HG03521 (cell line): Measurements from ENCODE around the gene CAGE1.

Experiments
- ATAC-seq: cut with Tn5 transposase; IDR thresholded peaks from one replicate; pipeline ENCODE4 v1.9.1; 2021; ENCODE audit warnings: mild to moderate bottlenecking, moderate library complexity; ENCODE audit not compliant: unreplicated experiment

CAGE1 gene

DNA sequence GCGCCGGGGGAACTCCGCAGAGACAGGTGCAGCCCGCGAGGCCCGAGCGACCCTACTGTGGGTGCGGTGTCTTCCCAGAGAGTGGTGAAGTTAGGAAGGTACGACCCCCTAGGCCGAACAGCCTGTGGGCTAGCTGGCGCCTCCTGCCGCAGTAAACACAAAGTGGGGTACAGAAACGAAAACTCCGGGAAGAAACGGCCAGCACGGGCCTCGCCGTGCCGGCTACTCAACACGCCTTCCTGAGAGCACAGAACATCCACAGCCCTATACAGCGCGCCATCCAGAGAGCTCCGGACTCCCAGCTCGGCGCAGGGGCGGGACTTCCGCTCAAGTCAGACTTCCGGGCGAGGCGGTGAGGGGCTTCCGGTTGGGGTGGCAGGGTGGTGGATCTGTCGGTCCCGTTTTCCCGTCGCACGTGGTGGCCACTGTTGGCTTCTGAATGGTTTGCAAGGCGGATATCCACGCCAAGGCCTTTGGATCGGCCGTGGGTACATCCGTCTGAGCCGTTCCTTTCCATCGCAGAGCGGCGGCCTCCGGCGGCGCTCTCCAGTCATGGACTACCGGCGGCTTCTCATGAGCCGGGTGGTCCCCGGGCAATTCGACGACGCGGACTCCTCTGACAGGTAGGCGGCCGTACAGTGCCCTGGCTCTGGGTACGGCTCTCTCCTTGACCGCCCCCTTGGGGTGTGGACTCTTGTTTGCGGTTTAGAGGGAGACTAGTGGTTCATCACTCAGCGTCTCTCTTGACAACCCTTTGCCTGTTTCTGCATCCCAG lies at the start of gene CAGE1, which contains the start of gene RIOK1:
Gene CAGE1, minus strand, starts transcription at position 292 of the 775 bp plus-strand sequence. CDS start 2,569 bp downstream, outside the sequence.
Gene RIOK1, plus strand, starts transcription at position 358 of the 775 bp plus-strand sequence. Its CDS starts 195 bp downstream, at position 553.
- ATAC-seq = peak; percentile 94

DNA sequence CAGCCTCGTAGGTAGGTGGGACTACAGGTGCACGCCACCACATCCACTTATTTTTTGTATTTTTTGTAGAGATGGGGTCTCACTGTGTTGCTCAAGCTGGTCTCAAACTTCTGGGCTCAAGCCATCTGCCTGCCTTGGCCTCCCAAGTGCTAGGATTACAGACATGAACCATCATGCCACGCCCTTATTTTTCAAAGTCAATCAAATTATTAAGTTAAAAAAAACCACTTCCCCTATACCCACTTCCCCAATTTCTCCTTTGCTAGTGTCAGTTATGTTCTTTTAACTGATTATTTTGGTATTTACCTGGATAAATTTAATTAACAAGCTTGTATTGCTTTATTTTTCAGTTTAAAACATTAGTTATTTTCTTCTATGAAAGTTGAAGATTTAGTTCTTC lies 49.7 kb upstream of the CAGE1 start:
- no peak for ATAC-seq

DNA sequence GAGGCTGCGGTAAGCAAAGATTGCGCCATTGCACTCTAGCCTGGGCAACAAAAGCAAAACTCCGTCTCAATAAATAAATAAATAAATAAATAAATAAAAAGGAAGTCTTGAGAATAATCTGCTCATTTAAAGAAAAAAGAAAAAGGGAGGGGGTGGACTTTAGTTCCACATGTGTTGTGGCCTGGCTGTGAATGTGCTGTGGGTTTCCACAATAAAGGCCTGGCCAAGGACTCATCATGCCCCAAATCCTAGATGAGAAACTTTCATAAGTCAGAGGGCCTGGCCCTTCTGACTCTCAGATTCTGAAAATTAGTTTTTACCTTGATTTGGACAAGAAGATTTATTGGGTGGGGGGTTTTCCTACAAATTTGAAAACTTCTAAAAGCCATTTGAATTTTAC lies 48.5 kb upstream of the CAGE1 start:
- no peak for ATAC-seq

DNA sequence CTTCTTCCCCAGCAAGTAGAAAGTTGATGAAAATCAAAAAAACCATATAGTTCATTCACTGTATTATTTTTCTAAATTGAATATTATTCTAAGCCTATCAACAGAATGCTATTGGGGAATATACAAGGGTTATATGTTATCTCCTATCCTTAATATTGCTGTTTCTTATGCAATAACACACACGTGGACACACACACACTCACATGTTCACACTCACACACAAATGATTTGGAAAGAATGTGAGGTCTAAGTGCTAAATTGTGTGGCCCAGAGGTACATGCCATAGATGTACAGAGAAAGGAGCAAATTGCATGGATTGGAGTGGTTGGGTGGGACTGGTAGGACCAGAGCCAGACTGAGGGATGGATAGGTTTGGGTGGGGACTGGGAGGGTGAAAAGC lies 45.1 kb upstream of the CAGE1 start:
- no peak for ATAC-seq

DNA sequence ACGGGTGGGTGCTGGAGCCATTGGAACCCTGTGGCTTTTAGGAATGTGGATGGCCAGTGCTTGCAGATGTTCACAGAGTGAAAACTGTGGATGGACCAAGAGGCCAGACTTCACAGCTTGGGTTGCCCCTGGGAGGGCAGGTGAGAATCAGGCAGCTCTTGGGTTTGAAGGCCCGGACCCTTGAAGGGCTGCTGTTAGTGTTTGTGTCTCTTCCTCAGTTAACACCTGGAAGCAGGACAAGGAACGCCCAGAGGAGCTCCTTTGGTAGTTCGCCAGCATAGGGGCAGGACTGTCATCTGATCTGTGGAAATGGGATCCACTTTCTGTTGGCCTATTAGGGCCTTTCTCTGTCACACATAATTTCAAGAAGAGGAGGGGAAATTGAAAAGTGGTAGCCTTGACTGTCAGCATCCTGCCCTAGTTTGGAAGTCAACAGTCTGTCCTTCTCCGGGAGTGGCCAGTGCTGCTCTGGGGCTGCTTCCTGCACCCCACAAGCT lies 43.6 kb upstream of the CAGE1 start:
- no peak for ATAC-seq

DNA sequence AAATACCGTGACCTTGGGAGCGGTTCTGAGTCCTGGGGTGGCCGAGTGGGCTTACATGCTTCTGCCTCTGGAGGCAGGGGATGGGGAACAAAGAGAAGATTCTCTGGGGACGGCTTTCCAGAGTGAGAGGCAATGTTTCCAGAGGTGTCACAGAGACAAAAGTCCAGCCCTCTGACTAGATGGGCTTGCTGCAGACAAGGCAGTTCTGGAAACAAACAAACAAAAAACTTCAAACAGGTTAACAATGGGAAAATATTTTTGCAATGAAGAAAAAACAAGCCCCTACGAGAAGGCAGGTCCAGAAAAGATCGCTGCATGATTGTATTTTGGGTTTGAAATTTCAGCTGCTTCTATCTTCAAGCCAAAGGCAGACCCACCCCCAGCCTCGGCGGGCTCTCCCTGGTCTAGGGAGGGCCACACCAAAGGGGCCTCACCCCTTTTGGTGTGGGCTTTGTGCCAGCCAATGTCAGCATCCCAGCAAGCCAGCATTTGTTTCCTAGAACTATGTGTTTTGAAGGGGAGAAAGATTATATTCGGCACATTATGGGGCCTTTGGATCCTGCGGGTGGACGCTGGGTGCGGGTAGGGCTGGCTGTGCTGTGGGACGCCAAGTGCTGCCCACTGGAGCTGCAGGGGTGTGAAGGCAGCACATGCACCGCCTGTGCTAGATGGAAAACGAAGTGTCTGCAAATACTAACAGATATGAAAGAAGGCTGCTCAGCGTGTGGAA lies 43.0 kb upstream of the CAGE1 start:
- ATAC-seq = no peak

DNA sequence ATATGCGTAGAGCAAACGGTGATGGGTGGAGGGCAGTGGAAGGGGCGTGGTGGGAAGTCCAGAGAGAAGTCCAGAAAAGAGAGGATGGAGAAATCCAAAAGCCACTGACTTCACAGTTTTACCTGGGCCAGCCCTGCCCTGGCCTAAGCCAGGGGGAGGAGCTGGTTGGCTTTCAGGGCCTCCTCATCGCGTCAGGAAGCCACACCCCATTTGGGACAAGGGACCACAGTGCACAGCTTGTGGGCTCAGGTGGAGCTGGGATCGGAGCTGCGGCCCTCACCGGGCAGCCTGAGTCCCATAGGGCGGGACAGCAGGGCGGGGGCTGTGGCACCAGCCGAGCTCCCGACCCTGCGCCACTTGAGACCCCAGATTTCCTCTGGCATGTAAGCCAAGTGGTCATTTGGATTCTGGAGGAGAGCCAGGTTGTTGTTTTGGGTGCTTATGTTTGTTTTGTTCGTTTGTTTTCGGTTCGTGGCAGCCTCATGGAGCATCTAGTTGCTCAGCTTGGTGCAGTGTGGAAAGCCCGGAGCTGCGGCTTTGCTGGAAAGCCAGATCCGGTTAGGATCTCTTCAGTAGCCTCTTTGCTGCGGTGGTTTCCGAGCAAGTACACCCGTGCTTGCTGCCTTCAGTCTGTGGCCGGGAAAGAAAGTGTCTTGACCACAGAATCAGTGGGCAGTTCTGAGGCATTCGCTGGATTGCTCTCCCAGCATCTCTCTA lies 42.3 kb upstream of the CAGE1 start:
- ATAC-seq = no peak

DNA sequence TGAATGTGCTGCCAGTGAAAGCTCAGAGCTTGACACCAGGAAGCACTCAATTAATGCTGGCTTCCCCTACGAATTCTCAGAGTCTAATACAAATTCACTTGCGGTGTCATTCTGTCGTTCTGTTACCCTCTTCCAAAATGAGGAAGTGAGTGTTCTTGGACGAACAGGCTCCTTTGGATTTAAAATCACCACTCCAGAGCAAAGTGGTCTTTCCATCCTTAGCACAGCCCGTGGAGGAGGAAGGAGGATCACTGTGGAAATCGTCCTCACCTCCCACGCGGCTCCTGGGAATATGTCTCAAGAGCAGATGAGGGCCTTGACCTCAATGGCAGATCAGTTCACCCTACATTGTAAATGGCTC lies 41.8 kb upstream of the CAGE1 start:
- no peak for ATAC-seq

DNA sequence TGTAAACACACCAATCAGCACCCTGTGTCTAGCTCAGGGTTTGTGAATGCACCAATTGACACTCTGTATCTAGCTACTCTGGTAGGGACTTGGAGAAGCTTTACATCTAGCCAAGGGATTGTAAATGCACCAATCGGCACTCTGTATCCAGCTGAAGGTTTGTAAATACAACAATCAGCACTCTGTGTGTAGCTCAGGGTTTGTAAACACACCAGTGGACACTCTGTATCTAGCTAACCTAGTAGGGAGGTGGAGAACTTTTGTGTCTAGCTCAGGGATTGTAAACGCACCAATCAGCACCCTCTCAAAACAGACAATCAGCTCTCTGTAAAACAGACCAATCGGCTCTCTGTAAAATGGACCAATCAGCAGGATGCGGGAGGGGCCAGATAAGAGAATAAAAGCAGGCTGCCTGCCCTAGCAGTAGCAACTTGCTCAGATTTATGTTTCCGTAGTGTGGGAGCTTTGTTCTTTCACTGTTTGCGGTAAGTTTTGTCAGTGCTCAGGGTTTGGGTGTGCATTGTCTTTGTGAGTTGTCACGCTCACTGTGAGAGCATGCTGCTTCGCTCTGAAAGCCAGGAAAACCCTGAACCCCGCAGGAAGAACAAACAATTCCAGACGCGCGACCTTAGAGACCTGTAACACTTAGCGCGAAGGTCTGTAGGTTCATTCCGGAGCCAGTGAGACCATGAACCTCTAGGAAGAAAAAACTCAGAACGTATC lies 37.1 kb upstream of the CAGE1 start:
- no peak for ATAC-seq

DNA sequence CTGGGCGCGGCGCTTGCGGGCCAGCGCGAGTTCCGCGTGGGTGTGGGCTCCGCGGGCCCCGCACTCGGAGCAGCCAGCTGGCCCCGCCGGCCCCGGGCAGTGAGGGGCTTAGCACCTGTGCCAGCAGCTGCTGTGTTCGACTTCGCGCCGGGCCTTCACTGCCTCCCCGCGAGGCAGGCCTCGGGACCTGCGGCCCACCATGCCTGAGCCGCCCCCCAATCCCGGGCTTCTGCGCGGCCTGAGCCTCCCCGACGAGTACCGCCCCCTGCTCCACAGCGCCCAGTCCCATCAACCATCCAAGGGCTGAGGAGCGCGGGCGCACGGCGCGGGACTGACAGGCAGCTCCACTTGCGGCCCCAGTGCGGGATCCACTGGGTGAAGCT lies 36.3 kb upstream of the CAGE1 start:
- no peak for ATAC-seq

DNA sequence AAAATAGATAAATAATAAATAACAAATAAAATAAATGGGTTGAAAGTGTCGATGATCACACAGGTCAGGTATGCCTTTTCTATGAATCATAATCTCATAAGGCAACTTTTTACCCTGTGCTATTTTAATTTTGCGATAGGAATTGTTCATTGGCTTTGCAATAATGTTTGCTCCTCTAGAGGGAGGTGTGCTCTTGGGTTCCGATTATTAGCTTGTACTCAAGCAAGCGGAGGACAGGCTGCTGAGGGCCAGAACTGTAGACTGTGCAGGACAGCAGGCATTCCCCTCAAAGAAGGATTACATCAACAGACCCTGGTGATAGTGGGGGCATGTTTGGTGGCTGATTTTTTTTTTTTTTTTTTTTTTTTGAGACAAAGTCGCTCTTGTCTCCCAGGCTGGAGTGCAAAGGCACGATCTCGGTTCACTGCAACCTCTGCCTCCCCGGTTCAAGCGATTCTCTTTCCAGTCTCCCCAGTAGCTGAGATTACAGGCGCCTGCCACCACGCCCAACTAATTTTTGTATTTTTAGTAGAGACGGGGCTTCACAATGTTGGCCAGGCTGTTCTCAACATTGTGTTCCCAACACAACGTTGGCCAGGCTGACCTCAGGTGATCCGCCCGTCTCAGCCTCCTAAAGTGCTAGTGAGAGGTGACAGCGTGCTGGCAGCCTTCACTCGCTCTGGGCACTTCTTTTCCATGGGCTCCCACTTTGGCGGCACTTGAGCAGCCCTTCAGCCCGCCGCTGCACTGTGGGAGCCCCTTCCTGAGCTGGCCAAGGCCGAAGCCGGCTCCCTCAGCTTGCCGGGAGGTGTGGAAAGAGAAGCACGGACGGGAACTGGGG lies 35.6 kb upstream of the CAGE1 start:
- ATAC-seq = no peak

DNA sequence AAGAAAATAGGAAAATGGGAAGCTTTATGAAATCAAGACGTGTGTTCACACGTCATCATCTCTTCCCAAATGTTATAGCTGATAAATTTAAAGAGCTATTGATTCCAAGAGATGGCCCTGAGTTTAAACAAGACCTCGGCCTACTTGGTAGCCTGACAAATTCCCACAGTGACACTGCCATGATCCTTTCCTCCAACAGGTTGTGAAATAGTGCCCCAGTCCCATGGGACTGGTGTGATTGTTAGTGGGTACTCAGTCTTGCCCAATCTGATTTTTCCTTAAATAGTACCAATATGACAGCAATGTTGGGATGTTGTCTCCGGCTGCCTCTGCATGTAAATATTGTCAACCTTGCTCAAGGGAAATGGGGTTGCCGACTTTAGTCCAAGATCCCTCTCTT lies 34.5 kb upstream of the CAGE1 start:
- no peak for ATAC-seq

DNA sequence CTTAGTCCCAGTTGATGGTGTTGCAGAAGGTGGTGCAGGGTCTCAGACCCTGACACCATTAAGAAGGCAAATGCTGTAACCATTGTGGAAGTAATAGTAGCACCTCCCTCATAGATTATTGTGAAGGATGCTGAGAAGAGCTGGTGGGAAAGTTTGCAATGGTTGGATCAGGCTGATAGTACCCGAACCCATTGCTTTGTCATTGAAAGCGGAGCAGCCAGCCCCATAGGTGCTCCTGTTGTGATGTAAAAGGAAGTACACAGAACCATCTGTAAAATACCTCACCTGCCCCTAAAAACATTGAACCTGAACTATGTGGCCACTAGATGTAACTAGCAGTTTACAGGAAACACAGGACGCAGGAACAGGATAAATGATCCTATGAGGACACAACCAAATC lies 31.5 kb upstream of the CAGE1 start:
- no peak for ATAC-seq

DNA sequence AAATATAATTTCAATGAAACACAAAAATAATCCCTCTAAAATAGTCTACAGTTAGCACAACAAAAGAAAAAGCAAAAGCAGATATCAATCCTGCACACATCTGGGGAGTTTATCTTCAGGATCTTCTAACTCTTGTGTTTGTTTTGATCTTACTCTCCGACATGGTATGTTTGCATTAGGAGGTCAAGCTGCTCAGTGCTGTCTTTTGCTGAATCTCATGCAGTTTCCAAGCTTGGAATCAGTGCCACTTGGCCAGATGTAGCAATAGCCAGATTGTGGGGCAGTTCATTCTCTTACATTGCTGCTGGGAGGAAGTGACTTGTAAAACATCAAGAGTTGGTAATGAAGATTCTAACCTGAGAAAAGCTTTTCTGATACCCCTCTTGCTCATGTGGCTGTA lies 29.5 kb upstream of the CAGE1 start:
- ATAC-seq = no peak

DNA sequence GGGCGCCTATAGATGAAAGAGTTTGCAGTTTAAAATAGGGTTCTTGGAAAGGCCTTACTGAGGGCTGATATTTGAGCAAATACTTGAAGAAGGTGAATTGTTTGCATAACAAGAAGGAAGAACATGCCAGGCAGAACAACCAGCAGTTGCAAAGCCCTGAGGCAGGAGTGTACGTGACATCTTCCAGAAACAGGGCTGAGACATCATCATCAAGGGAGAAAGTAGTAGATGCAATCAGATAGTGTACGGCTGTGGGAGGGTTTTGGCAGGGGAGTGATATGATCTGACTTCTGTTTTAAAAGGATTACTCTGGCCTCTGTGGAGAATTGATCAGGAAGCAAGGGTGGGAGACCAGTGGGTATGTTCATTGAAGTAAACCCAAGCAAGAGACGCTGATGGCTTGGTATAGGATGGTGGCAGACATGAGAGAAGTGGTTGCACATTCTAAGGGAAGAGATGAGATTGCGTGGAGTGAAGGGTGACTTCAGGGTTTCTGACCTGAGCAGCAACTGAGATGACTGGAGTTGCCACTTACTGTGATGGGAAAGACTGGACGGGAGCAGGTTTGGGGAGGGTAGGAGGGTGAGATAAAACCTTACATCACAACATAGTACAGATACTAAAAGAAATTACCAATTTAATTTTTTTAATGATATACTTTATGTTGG lies 28.8 kb upstream of the CAGE1 start:
- no peak for ATAC-seq

DNA sequence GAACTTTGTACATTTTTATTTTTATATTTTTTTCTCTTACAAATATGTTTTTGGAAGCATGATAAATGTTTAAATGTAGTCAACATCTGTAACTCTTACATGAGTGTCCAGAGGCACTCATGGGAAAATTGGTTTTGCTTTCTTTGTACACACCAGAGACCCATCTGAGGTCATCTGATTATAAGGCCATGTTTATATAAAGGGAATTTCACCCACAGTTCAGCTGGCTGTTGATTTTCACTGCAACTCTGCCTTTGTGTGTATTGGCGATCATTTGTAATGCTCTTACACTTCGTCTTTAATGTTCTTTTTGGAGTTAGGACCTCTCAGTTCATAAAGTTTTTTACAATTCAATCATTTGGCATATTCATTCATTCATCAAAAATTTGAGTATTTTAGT lies 28.1 kb upstream of the CAGE1 start:
- ATAC-seq = no peak

DNA sequence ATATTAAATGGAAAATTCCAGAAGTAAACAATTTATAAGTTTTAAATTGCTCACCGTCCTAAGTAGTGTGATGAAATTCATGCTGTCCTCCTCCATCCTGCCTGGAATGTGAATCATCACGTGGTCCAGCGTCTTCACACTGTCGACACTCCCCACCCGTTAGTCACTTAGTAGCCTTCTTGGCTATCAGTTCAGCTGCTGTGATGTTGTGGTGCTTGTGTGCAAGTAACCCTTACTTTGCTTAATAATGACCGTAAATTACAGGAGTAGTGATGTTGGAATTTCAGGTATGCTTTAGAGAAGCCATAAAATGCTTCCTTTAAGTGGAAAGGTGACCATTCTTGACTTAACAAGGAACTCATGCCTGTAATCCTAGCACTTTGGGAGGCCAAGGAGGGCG lies 25.3 kb upstream of the CAGE1 start:
- ATAC-seq = no peak

DNA sequence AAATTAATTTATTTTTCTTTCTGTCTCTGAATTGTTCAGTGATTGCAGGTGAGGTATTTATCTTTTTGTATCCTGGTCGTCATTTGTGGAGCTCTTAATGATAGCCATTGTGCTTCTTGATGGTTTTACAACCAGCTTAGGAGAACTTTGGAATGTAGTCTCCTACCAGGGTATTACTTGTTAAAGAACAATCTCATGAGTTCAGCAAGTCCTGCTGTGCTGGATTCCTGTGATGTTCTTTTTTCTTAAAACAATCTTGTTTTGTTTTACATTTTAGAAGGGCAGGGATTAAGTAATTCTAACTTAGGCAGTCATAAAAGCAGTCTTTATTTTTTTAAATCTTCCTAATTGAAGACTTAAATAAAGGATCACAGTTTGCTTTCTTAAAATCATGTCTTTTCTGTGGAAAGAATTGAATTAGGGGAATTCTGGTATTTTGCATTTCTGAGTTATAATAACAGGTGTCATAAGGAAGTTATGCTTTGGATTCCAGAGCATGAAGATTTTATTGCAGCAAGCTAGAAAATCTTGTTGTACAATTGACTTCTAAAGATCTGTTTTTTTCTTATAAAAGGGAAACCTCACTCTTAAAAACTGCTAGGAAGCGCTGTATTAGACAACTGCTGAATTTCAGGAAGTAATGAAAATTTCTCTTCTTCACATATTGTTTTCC lies 23.7 kb upstream of the CAGE1 start:
- no peak for ATAC-seq

DNA sequence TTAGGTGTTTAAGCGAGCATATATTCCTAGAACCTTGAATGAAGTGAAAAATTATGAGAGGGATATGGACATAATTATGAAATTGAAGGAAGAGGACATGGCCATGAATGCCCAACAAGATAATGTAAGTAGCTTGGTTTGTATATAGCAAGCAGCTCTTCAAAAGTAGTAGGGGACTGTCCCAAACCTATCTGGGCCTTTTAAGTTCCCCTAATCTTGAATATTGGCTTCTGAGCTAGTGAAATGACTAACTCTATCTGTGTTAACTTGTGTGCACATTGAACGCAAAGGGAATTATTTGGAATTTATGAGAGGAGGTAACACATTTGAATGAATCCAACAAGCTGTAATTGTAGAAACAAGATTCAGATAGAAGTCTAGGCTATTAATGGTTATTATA lies 21.8 kb upstream of the CAGE1 start:
- no peak for ATAC-seq
